Measurements from ENCODE around the gene OLFML2B.

DNA sequence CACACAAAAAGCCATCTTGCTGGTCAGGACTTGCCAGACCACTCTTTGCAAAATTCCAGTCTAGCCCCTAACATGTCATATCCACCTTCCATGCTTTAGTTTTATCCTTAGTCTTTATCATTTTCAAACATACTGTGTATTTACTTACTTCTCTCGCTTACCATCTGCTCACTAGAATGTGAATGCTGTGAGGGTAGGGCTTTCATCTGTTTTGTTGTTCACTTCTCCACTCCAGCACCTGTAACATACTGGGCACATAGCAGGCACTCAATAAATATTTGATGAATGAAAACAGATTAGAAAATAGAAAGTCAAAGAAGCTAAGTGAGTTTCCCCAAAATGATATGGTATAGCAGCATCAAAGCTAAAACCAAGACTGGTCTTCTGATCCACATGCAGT is 79.9 kb downstream of the OLFML2B start:
- TF ChIP-seq POLR2A (IDR thresholded peaks at IDR 0.05) (no peak), CTCF (IDR thresholded peaks at IDR 0.05) (no peak)
